Gastrocnemius medialis (tissue), 4 donors: Measurements from ENCODE around the gene TNS4. TPM values are rescaled to one million over a fixed set of nuclear protein-coding genes. Genes with fewer than 3 reads are reported as not detected.

Experiments
- ATAC-seq, 2 donors: fragments of 150-250 bp; one replicate each; pipeline ENCODE4 v1.9.1; 2016
- DNase-seq, 2 donors: peaks; one replicate each; pipeline ENCODE4 v3.0.0-alpha.2; 2019
- H3K27ac ChIP-seq, 4 donors: fragments of 200-600 bp; sonication (generic); 1 replicate in 1 of 4; 2 replicates in 3 of 4; pipeline ENCODE4 v1.5.1; 2016 to 2018; ENCODE audit warnings: mild to moderate bottlenecking in 2 of 4, moderate library complexity in 1 of 4
- H3K27me3 ChIP-seq, 3 donors: fragments of 200-600 bp; sonication (generic) in 2 of 3; 1 replicate in 1 of 3; 2 replicates in 2 of 3; pipeline versions ENCODE4 v1.5.1 to v1.6.0; 2016 to 2019; ENCODE audit warnings: mild to moderate bottlenecking in 1 of 3, moderate library complexity in 1 of 3
- H3K36me3 ChIP-seq, 2 donors: fragments of 200-600 bp; sonication (generic) in 1 of 2; one replicate each; pipeline ENCODE4 v1.5.1; 2017 to 2018
- H3K4me1 ChIP-seq, 2 donors: fragments of 200-600 bp; sonication (generic) in 1 of 2; one replicate each; pipeline ENCODE4 v1.5.1; 2016 to 2017; ENCODE audit warnings: mild to moderate bottlenecking in 2 of 2
- H3K4me3 ChIP-seq, 4 donors: fragments of 200-600 bp; sonication (generic) in 3 of 4; 1 replicate in 1 of 4; 2 replicates in 3 of 4; pipeline ENCODE4 v1.5.1; 2016 to 2019; ENCODE audit warnings: mild to moderate bottlenecking in 2 of 4
- H3K9me3 ChIP-seq, 3 donors: fragments of 200-600 bp; sonication (generic) in 2 of 3; 1 replicate in 1 of 3; 2 replicates in 2 of 3; pipeline ENCODE4 v1.5.1; 2016 to 2019
- POLR2A ChIP-seq, 2 donors: fragments of 450-650 bp; IDR thresholded peaks; one replicate each; pipeline ENCODE4 v1.6.1; 2017; ENCODE audit warnings: antibody characterized with exemption in 2 of 2, mild to moderate bottlenecking in 2 of 2, moderate library complexity in 2 of 2
- in situ Hi-C, 4 donors: fragments of 200-750 bp; cut with MboI; loops; one replicate each; pipeline versions ENCODE4 v1.15.0 to v1.8.0; 2017; ENCODE audit warnings: low sequenced_read_pairs in 4 of 4
- intact Hi-C: fragments of 100-400 bp; cut with DNase I; formaldehyde crosslinking; loops from one replicate; pipeline ENCODE4 v1.15.1; 2023; ENCODE audit warnings: low total_unique reads
- total RNA-seq, 4 donors: library from RNA; depleted of rRNA; stranded (reverse); fragments of >200 nt; gene quantifications; one replicate each; pipeline versions ENCODE4 v1.1.0 to v1.2.3, GENCODE V29; 2016
- TF ChIP-seq, protein P1 (sequence below), 5 experiments: fragments of 450-650 bp in 3 of 5; fragments of 200-600 bp in 2 of 5; sonication (generic) in 2 of 5; IDR thresholded peaks in 4 of 5; conservative IDR thresholded peaks in 1 of 5; 1 replicate in 4 of 5; 2 replicates in 1 of 5; pipeline ENCODE4 v1.5.1; 2016 to 2019; ENCODE audit warnings: antibody characterized with exemption in 5 of 5, mild to moderate bottlenecking in 3 of 5, moderate library complexity in 3 of 5

TNS4 gene
- total RNA-seq, 4 donors from 2014 or later, result 0.18 TPM; not detected in 3

DNA sequence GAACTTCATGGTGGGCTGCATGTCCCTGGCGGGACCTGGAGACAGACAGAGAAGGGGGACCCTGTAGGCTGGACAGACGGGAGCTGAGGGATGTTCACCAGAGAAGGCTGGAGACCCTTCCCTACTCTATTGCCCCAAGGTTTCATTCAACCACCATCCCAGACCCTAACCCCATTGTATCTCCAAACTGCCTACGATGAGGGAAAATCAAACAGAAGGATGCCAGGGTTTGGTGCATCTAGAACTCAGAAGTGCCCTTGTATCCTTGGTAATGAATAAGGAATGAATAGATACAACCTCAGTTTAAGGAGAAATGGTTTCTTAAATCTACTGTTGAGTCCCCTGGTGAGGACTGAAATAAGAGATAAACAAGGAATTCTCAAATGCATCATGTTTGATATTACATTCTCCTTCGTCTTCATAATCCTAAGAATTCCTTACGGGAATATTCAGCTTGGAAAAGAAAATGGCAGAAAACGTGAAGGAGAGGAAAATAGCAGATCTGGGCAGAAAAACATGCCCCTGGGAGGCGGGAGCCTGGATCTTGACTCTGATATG lies 16.4 kb downstream of the TNS4 start:
- in situ Hi-C loops (no loop called here), intact Hi-C loops (no loop called here)
- DNase-seq (no peak), ATAC-seq (no peak)
- Histone ChIP-seq H3K27ac (peak overlapping the region in 1 of 4 donors; percentile 53), H3K27me3 (no peaks in the 10 kb centered on the region), H3K4me3 (no peak overlapping the region), H3K36me3 (no peaks in the 10 kb centered on the region), H3K9me3 (no peaks in the 10 kb centered on the region), H3K4me1 (peaks cover 0 to 8% of the 10 kb centered on the region in 2 donors)
- TF ChIP-seq, protein P1, sequence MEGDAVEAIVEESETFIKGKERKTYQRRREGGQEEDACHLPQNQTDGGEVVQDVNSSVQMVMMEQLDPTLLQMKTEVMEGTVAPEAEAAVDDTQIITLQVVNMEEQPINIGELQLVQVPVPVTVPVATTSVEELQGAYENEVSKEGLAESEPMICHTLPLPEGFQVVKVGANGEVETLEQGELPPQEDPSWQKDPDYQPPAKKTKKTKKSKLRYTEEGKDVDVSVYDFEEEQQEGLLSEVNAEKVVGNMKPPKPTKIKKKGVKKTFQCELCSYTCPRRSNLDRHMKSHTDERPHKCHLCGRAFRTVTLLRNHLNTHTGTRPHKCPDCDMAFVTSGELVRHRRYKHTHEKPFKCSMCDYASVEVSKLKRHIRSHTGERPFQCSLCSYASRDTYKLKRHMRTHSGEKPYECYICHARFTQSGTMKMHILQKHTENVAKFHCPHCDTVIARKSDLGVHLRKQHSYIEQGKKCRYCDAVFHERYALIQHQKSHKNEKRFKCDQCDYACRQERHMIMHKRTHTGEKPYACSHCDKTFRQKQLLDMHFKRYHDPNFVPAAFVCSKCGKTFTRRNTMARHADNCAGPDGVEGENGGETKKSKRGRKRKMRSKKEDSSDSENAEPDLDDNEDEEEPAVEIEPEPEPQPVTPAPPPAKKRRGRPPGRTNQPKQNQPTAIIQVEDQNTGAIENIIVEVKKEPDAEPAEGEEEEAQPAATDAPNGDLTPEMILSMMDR (IDR thresholded peaks at IDR 0.05 in 4 of 5, conservative IDR thresholded peaks at IDR 0.05 in 1 of 5), result no peak
- no peak for TF ChIP-seq POLR2A (IDR thresholded peaks at IDR 0.05)

DNA sequence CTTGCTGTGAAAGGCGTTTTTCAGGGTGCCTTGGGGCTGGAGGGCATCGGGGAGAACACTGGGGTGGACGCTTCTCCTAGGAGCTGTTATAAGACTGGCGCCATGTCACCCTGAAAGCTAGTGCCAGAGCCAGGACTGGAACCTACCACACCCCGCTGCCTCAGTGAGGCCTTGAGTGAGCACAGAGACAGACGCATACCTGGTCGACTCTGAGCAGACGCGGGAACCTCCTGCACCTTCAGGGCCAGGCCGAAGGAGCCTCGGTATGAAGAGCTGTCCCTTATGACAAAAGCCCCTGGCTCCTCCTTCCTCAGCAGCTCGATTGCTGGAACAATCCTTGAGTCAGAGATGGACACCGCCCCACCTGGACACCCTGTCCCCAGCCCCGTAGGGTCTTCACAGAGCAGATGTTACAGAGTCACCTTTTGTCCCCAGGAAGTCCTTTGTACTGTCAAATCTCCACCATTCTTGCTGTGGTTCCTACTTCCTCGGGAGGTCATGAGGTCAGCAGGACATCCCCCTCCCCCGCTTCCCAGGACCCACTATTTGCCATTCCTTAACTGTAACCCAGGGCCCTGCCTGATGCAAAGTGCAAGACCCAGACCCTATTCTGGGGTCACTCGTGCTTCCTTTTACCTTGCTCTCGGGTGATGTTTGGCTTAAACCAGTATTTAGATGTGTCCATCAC lies 17.0 kb downstream of the TNS4 start:
- Histone ChIP-seq H3K9me3 (no peaks in the 10 kb centered on the region), H3K4me1 (peaks cover 0 to 8% of the 10 kb centered on the region in 2 donors), H3K27me3 (no peaks in the 10 kb centered on the region), H3K4me3 (no peak overlapping the region), H3K36me3 (no peaks in the 10 kb centered on the region), H3K27ac (no peak overlapping the region)
- DNase-seq, result no peak
- ATAC-seq, result no peak
- intact Hi-C loops, result no loop called here
- in situ Hi-C loops, result no loop called here
- TF ChIP-seq POLR2A (IDR thresholded peaks at IDR 0.05), result no peak
- TF ChIP-seq, protein P1 (IDR thresholded peaks at IDR 0.05 in 4 of 5, conservative IDR thresholded peaks at IDR 0.05 in 1 of 5), result no peak

DNA sequence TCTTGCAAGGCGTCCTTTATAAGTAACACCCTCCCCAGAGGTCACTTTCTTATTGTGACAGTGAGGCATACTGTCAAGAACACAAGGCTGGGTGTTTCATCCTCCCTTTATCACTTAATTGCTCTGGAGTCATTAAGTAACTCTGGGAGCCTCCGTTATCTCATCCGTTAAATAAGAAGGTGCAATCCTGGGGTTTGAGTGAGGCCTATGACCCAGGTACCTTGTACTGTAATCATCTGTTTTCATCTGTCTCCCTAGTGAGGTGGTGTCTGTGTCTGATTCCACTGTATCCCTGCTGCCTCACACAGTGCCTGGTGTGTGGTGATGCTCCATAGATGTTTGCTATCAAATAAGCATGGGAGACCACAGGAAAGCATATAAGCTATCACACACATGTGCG lies 17.7 kb downstream of the TNS4 start:
- TF ChIP-seq POLR2A (IDR thresholded peaks at IDR 0.05), result no peak
- TF ChIP-seq, protein P1 (IDR thresholded peaks at IDR 0.05 in 4 of 5, conservative IDR thresholded peaks at IDR 0.05 in 1 of 5), result no peak
- intact Hi-C loops, result no loop called here
- H3K27ac ChIP-seq, result no peak overlapping the region
- ATAC-seq (no peak), DNase-seq (no peak)
- H3K36me3 ChIP-seq, result no peaks in the 10 kb centered on the region
- H3K4me1 ChIP-seq, result peaks cover 0 to 8% of the 10 kb centered on the region in 2 donors
- in situ Hi-C loops, result no loop called here
- H3K27me3 ChIP-seq, result no peaks in the 10 kb centered on the region
- H3K4me3 ChIP-seq, result no peak overlapping the region
- H3K9me3 ChIP-seq, result no peaks in the 10 kb centered on the region

DNA sequence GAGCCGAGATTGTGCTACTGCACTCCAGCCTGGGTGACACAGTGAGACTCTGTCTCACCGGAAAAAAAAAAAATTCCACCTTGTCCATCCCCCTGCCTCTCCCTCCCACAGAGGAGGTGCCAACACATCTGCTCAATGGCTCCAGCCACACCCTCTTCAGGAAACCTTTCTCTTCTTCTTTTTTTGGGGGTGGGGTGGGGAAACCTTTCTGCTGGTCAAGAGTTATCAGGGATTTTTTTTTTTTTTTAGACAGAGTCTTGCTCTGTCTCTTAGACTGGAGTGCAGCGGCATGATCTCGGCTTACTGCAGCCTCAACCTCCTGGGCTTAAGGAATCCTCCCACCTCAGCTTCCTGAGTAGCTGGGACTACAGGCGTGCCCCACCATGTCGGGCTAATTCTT lies 18.7 kb downstream of the TNS4 start:
- no peak overlapping the region for H3K27ac ChIP-seq
- TF ChIP-seq POLR2A (IDR thresholded peaks at IDR 0.05), result no peak
- TF ChIP-seq, protein P1 (IDR thresholded peaks at IDR 0.05 in 4 of 5, conservative IDR thresholded peaks at IDR 0.05 in 1 of 5), result no peak
- ATAC-seq (no peak), DNase-seq (no peak)
- H3K36me3 ChIP-seq, result no peaks in the 10 kb centered on the region
- in situ Hi-C loops (no loop called here), intact Hi-C loops (no loop called here)
- H3K9me3 ChIP-seq, result no peaks in the 10 kb centered on the region
- H3K4me1 ChIP-seq, result peaks cover 0 to 4% of the 10 kb centered on the region in 2 donors
- H3K4me3 ChIP-seq, result no peak overlapping the region
- H3K27me3 ChIP-seq, result no peaks in the 10 kb centered on the region
